Fibroblast of upper back skin (primary cell): ENCODE results near the gene LIN52.
"Not testable (repeated sequence)": the region's sequence is repeated elsewhere in the genome, so short reads cannot be mapped to it uniquely, and the experiment has no call there.

Experiments used
- DNase-seq: peaks from one replicate; pipeline ENCODE4 v3.0.0-alpha.2; 2013

Gene LIN52

DNA sequence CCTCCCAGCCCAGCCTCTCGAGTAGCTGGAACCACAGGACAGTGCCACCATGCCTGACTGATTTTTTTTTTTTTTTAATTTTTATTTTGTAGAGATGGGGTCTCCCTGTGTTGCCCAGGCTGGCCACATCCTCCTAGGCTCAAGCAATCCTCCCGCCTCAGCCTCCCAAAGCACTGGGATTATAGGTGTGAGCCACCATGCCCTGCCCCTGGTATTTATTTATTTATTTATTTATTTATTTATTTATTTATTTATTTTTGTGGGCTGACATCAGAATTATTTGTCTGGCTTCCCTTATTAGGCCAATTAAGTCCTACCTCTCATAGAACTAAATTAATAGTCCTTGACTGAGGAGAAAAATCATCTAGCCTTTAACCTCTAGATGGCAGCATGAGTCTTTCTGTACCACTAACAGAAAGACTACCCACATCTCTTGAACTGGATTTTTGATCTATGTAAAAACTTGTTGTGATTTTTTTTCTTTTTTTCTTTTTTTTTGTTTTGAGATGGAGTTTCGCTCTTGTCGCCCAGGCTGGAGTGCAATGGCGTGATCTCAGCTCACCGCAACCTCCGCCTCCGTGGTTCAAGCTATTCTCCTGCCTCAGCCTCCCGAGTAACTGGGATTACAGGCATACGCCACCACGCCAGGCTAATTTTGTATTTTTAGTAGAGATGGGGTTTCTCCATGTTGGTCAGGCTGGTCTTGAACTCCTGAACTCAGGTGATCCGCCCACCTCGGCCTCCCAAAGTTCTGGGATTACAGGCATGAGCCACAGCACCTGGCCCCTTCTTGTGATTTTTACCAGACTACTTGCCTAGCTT, 26.9 kb downstream of the LIN52 start:
- peak; percentile 55 for DNase-seq

- DNase-seq: not testable (repeated sequence)
These were observed 40.7 kb downstream of the LIN52 start for GRCh38 chr14:74125487-74125886.

DNA sequence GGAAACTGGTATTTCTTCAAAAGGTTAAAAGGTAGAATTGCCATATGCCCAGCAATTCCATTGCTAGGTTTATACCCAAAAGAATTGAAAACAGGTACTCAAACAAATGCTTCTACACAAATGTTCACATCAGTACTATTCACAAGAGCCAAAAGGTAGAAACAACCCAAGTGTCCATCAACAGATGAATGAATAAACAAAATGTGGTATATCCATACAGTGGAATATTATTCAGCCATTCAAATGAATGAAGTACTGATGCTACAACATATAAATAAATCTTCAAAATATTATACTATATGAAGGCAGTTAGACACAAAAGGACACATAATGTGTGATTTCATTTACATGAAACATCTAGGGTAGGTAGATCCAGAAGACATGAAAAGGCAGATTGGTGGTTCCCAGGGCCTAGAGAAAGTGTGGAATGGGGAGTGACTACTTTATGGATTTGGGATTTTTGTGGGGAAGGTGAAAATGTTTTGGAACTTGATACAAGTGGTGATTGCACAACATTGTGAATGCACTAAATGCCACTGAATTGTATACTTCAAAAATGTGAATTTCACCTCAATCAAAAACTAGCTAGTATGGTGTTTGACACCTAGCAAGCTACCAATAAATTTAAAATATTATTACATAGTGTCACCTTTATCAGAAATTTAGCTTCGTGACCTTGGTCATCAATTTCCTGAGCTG, 41.7 kb downstream of the LIN52 start:
- DNase-seq: no peak

DNA sequence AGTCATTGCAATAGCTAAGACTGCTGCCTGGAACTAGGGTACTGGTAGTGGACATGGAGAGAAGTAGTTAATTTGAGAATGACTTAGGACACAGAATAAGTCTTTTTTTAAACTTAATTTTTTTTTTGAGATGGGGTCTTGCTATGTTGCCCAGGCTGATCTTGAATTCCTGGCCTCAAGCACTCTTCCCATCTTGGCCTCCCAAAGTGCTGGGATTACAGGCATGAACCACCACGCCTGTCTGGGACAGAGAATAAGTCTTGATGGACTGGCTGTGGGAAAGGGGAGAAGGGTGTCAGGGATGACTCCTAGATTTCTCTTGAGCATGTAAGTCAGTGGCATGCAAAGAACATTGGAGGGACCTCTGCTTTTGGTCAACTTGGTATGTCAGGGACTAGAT, 42.9 kb downstream of the LIN52 start:
- DNase-seq: no peak

DNA sequence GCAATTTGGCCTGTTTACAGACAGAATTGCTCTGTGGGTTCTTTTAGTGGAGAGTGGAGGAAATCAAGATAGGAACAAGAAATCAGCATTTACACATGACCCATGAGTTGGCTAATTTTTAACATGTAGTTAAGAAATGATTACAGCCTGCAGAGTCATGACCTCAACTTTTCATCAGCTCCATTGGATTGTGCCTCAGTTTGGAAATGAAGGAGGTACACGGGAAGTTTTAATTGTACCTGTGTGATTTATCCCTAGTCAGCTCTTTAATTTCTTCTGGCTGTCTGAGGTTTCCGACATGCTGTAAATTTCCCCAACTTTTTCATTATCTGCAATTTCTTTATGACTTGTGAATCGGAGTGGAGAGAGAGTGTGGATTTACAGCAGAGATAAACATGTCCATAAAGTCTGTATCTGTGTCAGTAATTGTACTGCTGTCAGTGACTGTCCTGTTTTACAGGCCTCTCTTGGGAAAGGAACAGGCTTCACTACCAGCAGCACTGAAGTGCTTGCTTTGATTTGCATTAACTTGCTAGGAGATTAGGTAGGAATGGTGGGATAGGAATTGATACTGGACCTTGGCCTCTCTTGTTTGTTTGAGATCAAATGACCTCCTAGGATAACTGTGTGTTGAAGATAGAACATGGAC, 49.2 kb downstream of the LIN52 start:
- no peak for DNase-seq

- no peak for DNase-seq
These were observed 49.7 kb downstream of the LIN52 start for GRCh38 chr14:74134484-74134883.

DNA sequence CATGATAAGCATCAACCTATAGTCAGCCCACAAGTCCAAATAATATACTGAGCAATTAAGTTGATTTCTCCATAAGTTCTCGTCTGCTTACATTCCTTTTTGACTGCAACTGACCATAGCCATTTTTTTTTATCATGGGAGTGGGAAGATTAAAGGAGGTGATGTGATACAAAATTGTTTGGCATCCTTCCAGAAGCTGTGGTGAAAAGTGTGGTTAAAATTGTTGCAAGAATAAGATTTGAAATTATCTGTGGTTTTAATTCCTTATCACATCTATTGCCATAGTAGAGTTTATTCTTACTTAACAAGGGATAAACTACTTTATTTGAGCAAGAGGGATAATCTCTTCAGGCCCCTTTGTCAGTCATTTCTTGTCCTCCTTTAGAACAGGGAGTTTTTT, 50.7 kb downstream of the LIN52 start:
- peak; percentile 63 for DNase-seq

DNA sequence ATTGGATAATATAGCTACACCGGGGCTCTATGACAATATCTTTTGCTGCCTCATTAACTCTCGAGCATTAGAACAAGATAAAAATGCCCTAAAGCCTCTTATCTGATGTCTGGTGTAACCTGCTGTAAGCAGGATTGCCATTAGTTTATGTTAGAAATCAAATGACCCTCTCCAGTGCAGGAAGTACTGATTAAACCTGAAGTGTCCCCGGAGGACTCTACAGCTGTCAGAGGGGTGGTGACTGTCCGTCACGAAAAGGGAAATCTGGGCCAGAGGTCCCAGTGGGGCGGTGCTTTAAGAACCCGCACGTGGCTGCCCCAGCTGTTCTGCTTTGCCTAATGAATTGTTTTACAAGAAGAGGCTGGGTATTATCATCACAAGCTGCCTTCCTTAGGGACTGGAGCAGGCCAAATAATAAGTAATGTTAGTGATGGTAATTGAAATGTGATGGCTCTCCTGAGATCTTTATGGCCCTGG, 55.7 kb downstream of the LIN52 start:
- DNase-seq: no peak

- DNase-seq: no peak
These were observed 56.9 kb downstream of the LIN52 start for GRCh38 chr14:74141703-74142102.

DNA sequence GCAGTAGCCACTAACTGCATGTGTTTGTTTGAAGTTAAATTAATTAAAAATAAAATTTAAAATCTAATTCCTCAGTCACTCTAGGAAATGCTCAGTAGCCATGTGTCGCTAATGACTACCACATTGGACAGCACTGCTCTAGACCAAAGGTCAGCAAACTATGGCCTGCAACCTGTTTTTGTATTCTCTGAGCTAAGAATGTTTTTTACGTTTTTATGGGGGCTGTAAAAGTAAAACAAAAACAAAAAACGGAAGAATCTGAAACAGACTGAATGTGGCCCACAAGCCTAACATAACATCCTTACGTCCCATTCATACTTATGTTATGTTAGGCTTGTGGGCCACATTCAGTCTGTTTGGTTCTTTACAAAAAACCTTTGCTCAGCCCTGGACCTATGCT, 57.8 kb downstream of the LIN52 start:
- DNase-seq: no peak

DNA sequence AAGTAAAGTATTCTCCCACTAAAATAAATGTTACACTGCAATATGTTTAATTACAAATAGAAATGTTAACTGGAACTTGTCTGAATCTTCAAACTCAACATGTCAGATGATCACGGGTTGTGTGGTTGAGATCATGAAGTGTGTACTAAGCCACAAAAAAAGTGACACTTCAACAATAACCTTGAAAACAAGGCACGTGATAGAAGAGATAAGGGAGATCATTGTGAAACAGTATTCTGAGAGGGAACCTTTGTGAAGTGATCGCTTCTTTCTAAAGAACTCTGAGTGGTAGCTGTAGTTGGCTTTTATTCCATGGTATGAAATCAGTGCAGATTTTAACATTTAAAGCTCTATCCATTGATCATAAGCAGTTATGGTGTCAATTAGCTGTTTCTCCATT, 60.0 kb downstream of the LIN52 start:
- no peak for DNase-seq

GRCh38 chr14:74147571-74147970, 62.8 kb downstream of the LIN52 start:
- no peak for DNase-seq

- no peak for DNase-seq
These were observed 63.9 kb downstream of the LIN52 start for GRCh38 chr14:74148705-74149104.

GRCh38 chr14:74155287-74155686, 70.5 kb downstream of the LIN52 start:
- no peak for DNase-seq

- DNase-seq: no peak
These were observed 71.0 kb downstream of the LIN52 start for GRCh38 chr14:74155749-74156148.

DNA sequence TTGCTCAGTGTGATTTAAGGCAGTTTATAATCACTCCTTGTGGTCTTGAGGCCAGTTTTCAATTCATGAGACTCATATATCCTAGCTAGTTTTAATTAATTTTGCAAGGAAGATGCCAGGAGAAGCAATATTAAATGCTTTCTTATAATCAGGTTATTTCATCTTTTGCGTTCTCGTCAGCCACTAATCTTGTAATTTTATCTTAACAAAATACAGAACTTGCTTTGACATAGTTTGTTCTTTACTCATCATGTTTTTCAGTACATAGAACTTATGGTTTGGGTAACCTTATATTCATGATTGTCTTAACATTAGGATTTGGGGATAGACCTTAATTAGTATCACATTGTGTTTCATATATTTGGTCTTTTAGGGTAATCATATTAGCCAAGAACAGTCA, 76.0 kb downstream of the LIN52 start:
- no peak for DNase-seq

DNA sequence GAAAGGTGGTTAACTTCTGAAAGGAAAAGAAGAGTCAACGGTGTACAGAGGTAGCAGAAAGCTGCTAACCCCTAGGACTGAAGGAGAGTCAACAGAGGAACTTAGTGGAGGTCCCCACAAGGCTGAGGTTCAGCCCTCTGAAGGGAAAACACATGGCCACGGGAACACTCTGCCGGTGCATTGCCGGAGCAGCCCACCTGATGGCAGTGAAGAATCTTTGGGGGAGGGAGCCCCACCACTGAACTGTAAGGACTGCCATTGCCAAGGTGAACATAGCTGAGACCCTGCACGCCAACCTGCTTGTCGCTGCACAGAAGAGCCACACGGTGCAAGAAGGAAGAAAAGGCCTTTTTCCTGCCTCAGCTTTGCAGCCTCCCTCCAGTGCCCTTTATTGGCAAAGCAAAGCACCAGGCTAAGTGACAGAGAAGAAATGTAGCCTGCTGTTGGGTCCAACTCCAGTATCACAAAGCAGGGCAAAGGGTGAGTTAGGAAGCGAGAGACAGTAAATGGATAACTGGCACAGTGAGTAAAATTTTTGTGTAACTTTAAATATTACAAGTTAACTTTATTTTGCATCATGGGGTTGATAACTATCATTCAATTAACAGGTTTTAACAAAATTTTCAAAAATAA, 76.9 kb downstream of the LIN52 start:
- DNase-seq: no peak

GRCh38 chr14:74169906-74170305, 85.2 kb downstream of the LIN52 start:
- no peak for DNase-seq

DNA sequence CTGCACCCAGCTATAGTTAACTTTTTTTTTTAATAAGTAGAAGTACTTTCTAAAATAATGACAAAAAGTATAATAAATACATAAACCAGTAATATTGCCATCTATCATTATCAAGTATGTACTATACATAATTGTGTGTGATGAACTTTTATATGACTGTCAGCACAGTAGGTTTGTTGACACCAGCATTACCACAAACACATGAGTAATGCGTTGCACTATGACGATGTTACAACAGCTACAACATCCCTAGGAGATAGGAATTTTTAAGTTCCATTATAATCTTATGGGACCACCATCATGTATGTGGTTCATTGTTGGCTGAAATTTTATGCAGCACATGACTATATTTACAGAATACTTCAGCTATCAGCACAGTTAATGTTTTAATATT, 91.6 kb downstream of the LIN52 start:
- DNase-seq: no peak

- no peak for DNase-seq
These were observed 95.1 kb downstream of the LIN52 start for GRCh38 chr14:74179856-74180255.

- peak; percentile 14 for DNase-seq
These were observed 106.3 kb downstream of the LIN52 start for GRCh38 chr14:74190927-74191575.

DNA sequence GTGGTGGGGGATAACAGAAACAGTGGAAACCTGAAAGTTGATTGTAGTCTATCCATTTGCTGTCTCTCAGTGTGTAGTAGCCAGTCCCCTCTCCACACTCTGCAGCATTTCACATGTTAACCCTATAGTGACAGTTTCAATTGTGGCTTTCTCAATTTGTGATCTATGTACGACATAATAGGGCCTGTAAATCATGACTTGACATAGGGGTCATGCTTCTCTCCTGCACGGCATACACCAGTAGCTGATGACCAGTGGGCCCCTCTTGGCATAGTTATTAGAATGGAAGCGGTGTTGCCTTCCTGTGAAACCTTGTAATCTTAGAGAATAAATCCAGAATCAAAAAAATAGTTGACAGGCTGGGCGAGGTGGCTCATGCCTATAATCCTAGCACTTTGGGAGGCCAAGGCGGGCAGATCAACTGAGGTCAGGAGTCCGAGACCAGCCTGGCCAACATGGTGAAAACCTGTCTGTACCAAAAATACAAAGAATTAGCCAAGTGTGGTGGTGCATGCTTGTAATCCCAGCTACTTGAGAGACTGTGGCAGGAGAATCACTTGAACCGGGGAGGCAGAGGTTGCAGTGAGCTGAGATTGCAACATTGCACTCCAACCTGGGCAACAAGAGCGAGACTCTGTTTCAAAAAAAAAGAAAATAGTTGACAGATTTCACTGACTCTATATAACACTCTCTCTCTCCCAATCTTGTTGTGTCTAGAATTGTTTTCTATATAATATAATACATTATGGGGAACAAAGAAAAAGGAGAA, 109.9 kb downstream of the LIN52 start:
- DNase-seq: no peak
